Cardiac muscle cell (in vitro differentiated cells and primary cell): ENCODE data around the gene WNT9B. TPM values are rescaled to one million over a fixed set of nuclear protein-coding genes. Genes with fewer than 3 reads are reported as not detected.

ENCODE experiments used
- DNase-seq, 2 donors: peaks; one replicate each; pipeline versions ENCODE4 v3.0.0 to v3.0.0-alpha.2; 2010 to 2017; ENCODE audit warnings: low read depth in 1 of 2, low spot score in 1 of 2
- H3K27ac ChIP-seq: fragments of 200-600 bp; sonication (generic); 2 replicates; pipeline ENCODE4 v1.5.1; 2016
- H3K27me3 ChIP-seq: fragments of 200-600 bp; sonication (generic); 2 replicates; pipeline ENCODE4 v1.6.0; 2016; ENCODE audit warnings: control low read depth
- H3K36me3 ChIP-seq: fragments of 200-600 bp; sonication (generic); 2 replicates; pipeline ENCODE4 v1.5.1; 2016; ENCODE audit warnings: control low read depth
- H3K4me1 ChIP-seq: fragments of 200-600 bp; sonication (generic); 2 replicates; pipeline ENCODE4 v1.8.1; 2017; ENCODE audit warnings: low read depth, mild to moderate bottlenecking, mixed run types
- H3K4me3 ChIP-seq: fragments of 200-600 bp; sonication (generic); 2 replicates; pipeline ENCODE4 v1.5.1; 2016; ENCODE audit warnings: mild to moderate bottlenecking
- H3K9me3 ChIP-seq: fragments of 200-600 bp; sonication (generic); 2 replicates; pipeline ENCODE4 v1.5.1; 2017; ENCODE audit warnings: low read depth, mild to moderate bottlenecking, control low read depth
- polyA plus RNA-seq: library from polyadenylated mRNA; unstranded; fragments of >200 nt; fragmentation: Nextera tagmentation; extraction: Ambion mirVana; gene quantifications from 2 replicates; pipeline ENCODE4 v1.2.1, GENCODE V29; 2016
- total RNA-seq: library from RNA; depleted of rRNA; stranded (reverse); fragments of >200 nt; gene quantifications from 2 replicates; pipeline ENCODE4 v1.2.3, GENCODE V29; 2016
- TF ChIP-seq, protein P1 (sequence below): IDR thresholded peaks from 2 replicates; pipeline ENCODE4 v1.5.1; 2012; ENCODE audit warnings: low read depth, mild to moderate bottlenecking, low read length

WNT9B gene
- total and polyA plus RNA-seq, 2 experiments from 2014 or later = 0.33 TPM; not detected in 1

DNA sequence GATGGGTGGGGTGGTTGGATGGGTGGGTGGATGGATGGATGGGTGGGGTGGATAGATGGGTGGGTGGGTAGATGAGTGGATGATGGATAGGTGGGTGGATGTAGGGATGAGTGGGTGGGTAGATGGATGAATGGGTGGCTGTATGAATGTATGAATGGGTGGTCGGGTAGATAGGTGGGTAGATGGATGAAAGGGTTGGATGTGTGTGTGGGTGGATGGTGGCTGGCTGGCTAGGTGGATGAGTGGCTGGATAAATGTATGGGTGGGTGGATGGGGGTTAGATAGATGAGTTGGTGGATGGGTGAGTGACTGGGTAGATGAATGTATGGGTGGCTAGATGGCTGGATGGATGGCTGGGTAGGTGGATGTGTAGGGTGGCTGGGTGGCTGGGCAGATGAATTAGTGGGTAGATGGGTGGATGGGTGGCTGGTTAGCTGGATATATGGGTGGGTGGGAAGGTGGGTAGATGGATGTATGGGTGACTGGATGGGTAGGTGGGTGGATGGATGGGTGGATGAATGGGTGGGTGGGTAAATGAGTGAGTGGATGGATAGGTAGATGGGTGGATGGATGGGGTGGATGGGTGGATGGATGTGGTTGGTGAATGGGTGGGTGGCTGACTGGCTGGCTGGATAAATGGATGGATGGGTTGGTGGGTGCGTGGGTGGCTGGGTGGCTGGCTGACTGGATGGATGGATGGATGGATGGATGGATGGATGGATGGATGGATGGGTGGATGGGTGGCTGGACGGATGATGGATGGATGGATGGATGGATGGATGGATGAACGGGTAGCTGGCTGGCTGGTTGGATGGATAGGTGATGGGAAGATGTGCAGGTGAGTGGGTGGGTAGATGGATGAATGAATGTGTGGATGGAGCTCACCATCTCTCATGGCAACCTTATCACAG lies 52.6 kb downstream of the WNT9B start:
- TF ChIP-seq, protein P1, sequence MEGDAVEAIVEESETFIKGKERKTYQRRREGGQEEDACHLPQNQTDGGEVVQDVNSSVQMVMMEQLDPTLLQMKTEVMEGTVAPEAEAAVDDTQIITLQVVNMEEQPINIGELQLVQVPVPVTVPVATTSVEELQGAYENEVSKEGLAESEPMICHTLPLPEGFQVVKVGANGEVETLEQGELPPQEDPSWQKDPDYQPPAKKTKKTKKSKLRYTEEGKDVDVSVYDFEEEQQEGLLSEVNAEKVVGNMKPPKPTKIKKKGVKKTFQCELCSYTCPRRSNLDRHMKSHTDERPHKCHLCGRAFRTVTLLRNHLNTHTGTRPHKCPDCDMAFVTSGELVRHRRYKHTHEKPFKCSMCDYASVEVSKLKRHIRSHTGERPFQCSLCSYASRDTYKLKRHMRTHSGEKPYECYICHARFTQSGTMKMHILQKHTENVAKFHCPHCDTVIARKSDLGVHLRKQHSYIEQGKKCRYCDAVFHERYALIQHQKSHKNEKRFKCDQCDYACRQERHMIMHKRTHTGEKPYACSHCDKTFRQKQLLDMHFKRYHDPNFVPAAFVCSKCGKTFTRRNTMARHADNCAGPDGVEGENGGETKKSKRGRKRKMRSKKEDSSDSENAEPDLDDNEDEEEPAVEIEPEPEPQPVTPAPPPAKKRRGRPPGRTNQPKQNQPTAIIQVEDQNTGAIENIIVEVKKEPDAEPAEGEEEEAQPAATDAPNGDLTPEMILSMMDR = no peak
- Histone ChIP-seq H3K36me3 (no peaks in the 10 kb centered on the region), H3K4me3 (no peak overlapping the region), H3K9me3 (no peaks in the 10 kb centered on the region), H3K27ac (no peak overlapping the region), H3K4me1 (no peaks in the 10 kb centered on the region), H3K27me3 (no peaks in the 10 kb centered on the region)
- DNase-seq = no peak

DNA sequence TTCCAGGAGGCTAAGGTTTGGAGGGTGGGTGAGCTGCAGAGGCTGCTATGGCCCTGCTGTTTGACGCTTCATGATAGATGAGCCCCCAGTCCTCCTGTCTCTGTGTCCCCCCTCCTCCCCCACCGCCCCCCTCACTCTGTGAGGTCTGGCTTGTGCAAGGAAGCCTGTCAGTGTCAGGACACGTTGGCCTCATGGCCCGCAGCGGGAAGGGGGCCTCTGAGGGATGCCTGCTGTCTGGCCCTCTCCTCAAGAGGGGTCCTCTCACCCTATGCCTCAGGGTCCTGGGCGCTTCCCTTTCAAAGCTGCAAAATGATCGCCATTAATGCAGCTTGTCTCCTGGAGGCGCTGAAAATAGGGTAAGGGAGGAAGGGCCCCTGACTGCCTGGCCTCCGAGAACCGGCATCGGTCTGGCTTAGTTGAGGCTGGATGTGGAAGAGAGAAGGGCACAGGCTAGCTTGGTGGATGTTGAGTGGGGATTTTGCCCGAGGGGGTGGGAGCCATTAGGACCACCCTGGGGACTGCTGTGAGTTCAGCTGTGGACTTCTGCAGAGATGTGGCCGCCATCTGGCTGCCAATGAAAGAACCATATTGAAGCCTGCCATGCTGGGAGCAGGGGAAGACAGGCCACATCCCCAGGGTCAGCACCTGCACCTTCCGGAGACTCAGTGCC lies 56.8 kb downstream of the WNT9B start:
- Histone ChIP-seq H3K27ac (no peak overlapping the region), H3K27me3 (no peaks in the 10 kb centered on the region), H3K9me3 (no peaks in the 10 kb centered on the region), H3K4me1 (no peaks in the 10 kb centered on the region), H3K36me3 (no peaks in the 10 kb centered on the region), H3K4me3 (no peak overlapping the region)
- TF ChIP-seq, protein P1 = no peak
- no peak for DNase-seq

DNA sequence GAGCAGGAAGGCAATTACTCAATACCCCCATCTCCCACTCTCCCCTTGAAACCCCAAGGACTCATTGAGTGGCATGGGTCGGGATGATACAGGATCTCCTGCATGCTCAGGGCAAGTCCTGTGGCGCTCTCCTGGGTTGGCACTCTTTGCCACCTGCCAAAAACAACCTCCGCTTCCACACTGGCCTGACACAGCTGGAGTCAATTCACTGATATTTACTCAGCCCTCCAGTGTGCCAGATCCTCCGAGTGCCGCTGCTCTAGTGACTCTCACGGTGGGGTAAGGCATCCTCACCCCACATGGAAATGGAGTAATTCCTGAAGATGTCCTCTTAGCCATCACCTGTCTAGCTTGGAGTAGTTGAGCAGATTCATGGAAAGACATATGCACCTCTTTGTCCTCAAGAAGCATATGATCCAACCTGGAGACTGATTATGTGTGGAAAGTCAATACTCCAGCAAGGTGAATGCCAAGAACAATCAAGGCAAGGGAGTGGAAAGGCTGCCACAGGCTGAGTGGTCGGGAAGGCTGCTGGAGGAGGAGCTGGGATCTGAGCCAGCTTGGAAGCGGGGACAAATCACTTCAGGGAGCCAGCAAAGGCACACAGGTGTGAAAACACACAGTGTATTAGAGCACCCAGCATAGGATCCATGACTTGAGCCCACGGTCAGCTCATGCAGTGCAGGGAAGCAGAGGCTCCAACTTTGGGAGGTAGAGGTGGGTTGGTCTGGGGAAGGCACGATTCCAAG lies 59.0 kb downstream of the WNT9B start:
- Histone ChIP-seq H3K27ac (no peak overlapping the region), H3K27me3 (no peaks in the 10 kb centered on the region), H3K36me3 (no peaks in the 10 kb centered on the region), H3K4me3 (no peak overlapping the region), H3K4me1 (no peaks in the 10 kb centered on the region), H3K9me3 (no peaks in the 10 kb centered on the region)
- DNase-seq = no peak
- TF ChIP-seq, protein P1 = no peak

DNA sequence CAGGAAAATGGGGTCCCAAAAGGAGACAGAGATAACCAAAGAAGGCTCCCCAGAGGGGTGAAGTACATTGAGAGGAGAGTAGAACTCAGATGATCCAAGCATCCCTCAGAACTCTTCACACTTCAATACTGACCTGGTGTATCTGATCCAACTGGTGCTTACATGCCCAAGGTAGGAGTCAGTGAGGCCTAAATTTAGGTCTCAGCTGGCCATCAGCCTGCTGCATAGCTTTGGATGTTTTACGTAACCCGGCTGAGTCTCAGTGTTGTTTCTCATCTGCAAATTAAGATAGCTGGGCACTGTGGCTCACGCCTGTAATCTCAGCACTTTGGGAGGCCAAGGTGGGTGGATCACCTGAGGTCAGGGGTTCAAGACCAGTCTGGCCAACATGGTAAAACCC lies 59.9 kb downstream of the WNT9B start:
- H3K36me3 ChIP-seq = no peaks in the 10 kb centered on the region
- H3K4me1 ChIP-seq = no peaks in the 10 kb centered on the region
- no peak overlapping the region for H3K27ac ChIP-seq
- H3K9me3 ChIP-seq = no peaks in the 10 kb centered on the region
- no peak for DNase-seq
- H3K27me3 ChIP-seq = no peaks in the 10 kb centered on the region
- H3K4me3 ChIP-seq = no peak overlapping the region
- TF ChIP-seq, protein P1 = no peak

DNA sequence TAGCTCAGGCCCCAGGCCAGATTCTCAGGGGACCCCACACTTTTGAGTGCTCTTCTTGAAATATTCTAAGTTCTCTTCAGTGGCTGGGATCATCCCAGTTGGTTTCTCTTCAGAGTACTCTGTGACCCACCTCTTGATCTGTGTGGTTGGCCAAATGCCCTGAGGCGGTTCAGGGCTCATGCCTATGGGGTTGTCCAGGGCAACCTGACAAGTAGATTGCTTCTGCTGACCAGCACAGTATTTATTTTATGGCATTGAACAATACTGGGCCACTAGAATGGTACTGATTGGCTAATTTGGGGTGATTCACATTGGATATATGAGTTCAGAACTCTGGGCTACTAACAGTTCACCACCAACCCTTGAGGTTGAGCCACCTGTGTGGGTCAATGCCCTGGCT lies 64.2 kb downstream of the WNT9B start:
- Histone ChIP-seq H3K4me1 (no peaks in the 10 kb centered on the region), H3K27ac (no peak overlapping the region), H3K9me3 (no peaks in the 10 kb centered on the region), H3K36me3 (no peaks in the 10 kb centered on the region), H3K4me3 (no peak overlapping the region), H3K27me3 (no peaks in the 10 kb centered on the region)
- no peak for DNase-seq
- TF ChIP-seq, protein P1 = no peak
